HG03520 (cell line): ENCODE data around the gene UNC119B.
"Not testable (repeated sequence)": the region's sequence is repeated elsewhere in the genome, so short reads cannot be mapped to it uniquely, and the experiment has no call there.

Source experiments
- ATAC-seq: cut with Tn5 transposase; IDR thresholded peaks from one replicate; pipeline ENCODE4 v1.9.1; 2021; ENCODE audit warnings: mild to moderate bottlenecking, moderate library complexity; ENCODE audit not compliant: unreplicated experiment

UNC119B gene

GRCh38 chr12:120710031-120710804, at the start of gene UNC119B:
TSS of gene UNC119B (plus strand) at chr12:120710458. CDS start at chr12:120710475, 17 bp downstream.
- ATAC-seq = peak; percentile 54

DNA sequence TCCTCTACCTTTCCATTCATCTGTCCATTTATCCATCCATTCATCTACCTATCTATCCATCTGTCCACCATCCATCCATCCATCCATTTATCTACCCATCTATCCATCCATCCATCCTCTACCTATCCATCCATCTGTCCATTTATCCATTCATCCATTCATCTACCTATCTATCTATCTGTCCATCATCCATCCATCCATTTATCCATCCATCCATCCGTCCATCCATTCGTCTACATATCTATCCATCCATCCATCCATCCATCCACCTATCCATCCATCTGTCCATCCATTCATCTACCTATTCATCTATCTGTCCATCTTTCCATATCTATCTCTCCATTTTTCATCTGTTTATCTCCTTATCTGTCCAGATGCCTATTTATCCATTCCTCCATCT, 48.8 kb upstream of the UNC119B start:
- ATAC-seq = no peak

- ATAC-seq = no peak
Observed at GRCh38 chr12:120662879-120663278, 47.4 kb upstream of the UNC119B start.

- ATAC-seq = no peak
Observed at GRCh38 chr12:120663741-120664140, 46.5 kb upstream of the UNC119B start.

GRCh38 chr12:120666571-120667390, 43.5 kb upstream of the UNC119B start:
- no peak for ATAC-seq

DNA sequence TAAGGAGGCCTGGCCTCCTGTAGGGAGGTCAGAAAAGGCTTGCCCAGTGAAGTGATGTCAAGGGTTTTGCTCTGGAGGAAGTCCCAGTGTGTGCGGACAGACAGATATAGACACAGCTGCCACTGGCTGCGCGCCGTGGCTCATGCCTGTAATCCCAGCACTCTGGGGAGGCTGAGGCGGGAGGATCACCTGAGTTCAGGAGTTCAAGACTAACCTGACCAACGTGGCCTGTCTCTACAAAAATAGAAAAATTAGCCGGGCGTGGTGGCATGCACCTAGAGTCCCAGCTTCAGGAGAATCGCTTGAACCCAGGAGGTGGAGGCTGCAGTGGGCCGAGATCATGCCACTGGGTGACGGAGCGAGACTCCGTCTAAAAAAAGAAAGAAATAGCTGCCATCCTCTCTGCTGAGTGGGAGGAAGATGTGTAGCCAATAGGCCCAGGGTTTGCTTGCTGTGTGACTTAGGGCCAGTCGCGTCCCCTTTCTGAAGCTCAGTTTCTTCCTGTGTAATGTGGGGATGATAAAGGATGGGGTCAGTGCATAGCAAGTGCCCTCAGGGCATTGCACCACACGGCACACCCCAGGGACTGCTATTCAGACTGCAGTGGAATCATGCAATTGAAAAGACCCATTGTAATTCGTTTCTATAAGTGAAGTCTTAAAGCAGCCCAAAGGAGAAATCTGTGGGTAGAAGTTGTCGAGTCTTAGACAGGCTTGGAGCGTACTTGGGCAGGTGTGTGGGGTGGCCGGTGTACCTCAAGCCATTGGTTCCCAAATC, 42.0 kb upstream of the UNC119B start:
- no peak for ATAC-seq

DNA sequence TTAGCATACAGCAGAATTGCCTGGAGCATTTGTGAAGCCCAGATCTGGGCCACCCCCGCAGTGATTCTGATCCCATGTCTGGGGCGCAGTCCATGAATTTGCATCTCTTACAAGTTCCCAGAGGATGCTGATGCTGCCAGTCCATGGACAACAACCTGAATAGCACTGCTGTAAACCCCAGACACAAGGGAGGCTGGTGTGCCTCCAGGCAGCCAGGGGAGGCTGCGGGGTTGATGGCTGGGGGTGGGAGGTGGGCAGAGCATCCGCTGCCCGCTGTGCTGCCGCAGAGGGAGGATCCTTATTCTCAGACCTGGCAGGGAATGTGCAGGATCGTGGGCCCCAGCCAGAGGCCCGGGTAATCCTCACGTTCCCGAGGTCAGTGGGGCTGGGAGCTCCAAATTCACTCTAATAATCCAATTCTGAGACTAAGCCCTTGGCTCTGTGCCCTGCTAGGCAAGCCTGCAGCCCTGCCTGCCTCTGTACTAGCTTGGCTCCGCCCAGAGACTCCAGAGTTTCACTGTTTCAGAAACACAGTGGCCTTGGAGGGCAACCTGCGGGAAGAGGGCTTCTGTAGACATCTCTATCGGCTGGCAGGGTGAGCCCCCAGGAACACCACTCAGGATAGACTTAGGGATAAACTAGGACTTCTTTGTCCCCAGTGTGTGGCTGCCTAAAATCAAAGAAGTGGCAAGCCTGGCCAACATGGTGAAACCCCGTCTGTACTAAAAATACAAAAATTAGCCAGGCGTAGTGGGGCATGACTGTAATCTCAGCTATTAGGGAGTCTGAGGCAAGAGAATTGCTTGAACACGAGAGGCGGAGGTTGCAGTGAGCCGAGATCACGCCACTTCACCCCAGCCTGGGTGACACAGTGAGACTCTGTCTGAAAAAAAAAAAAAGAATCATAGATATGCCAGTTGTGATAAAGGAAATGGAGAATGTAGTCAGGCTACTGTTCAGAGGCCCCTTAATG, 41.1 kb upstream of the UNC119B start:
- peak; percentile 42 for ATAC-seq

- ATAC-seq = not testable (repeated sequence)
Observed at GRCh38 chr12:120670237-120670636, 40.0 kb upstream of the UNC119B start.

GRCh38 chr12:120670667-120671066, 39.6 kb upstream of the UNC119B start:
- ATAC-seq = no peak

- no peak for ATAC-seq
Observed at GRCh38 chr12:120674097-120674636, 36.1 kb upstream of the UNC119B start.

GRCh38 chr12:120677765-120678473, 32.3 kb upstream of the UNC119B start:
- no peak for ATAC-seq

GRCh38 chr12:120678572-120678971, 31.7 kb upstream of the UNC119B start:
- ATAC-seq = no peak

DNA sequence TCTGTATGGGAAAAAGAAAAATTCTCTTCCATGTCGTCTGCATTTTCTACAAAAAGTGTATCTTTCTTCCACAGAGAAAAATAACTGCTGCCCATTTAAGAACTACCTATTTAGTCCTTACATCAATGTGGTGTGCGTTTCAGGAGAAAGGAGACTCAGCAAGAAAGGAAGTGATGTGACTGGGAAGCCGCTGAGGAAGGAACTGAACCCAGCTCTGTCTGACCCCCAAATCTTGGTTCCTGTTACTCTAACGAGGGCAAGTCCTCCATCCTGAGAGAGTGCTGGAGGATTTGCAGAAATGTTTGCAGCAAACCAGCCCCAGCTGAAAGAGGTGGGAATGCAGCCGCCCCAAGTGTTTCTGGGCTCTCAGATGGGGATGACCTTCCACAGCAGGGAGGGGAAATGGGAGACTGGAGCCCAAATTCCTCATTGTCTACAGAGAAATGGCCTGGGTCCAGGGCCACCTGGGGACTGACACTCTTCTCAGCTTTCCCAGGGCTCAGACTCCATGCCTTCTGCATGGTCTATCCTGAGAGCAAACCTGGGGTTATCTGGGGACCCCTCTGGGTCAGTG, 30.0 kb upstream of the UNC119B start:
- no peak for ATAC-seq

GRCh38 chr12:120684523-120684932, 25.7 kb upstream of the UNC119B start:
- ATAC-seq = no peak

GRCh38 chr12:120685522-120685921, 24.7 kb upstream of the UNC119B start:
- ATAC-seq = no peak

DNA sequence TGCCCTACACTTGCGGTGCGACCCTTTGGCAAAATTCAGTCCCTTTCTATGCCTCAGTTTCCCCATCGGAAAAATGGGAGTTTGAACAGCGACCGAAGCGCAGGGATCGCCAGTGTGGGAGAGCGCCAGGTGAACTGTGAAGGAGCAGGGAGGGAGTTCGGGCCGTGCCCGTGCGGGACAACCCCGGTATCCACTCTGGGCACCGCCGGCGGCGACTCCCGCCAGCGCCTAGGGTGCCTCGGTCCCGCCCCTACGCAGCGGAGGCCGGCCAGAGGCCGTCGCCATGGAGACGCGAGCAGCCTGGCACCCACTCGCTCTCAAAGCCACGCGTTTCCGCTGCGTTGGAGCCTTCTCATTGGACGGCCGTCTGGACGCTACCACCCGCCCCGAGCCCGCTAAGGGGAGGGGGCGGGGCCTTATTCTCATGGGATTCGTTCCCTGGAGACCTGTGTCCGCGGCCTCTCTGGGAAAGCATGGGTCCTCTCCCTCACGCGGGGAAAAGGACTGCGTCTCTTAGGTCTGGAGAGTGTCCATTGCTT, 24.0 kb upstream of the UNC119B start:
- ATAC-seq = peak; percentile 67

DNA sequence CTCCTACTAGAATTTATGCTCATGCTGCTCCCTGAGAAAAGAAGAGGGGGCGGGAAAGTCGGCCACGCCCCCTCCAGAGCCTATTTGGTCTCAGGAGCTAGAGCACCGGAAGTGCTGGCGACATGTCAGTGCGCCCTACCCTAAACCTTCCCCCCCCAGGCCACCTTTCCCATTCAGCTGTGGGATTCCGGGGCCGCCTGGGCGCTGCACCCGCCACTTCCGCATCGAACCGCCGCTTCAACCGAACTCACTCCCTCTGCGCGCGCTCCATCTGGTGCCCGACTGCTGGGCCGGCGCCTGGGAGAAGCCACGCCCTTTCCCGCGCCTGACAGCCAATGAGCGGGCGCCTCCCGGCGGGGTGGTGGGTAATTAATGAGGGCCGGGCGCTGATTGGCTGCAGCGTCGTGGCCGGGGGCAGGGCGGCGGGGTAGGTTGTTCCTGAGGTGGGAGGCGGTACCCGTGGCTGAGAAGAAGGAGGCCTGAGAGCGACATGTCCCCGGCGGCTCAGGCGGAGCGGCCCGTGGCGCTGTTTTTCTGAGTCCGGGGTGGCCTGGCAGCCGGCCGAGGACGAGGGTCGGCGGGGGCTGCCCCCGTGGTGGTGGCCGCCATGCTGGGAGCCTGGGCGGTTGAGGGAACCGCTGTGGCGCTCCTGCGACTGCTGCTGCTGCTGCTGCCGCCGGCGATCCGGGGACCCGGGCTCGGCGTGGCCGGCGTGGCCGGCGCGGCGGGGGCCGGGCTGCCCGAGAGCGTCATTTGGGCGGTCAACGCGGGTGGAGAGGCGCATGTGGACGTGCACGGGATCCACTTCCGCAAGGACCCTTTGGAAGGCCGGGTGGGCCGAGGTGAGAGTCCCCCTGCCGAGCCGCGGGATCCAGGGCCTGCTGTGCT, 23.3 kb upstream of the UNC119B start, which contains the start of gene MLEC:
MLEC (plus strand) TSS at position 460 of the 888 bp plus-strand sequence; CDS start at position 608, 148 bp downstream.
- ATAC-seq = peak; percentile 61
